K562 (cell line): Measurements from ENCODE around the gene N4BP2L1. TPM values are rescaled to one million over a fixed set of nuclear protein-coding genes. Genes with fewer than 3 reads are reported as not detected.

Experiments used
- ATAC-seq: fragments of 200-7000 bp; cut with Tn5 transposase; 3 replicates; pipeline ENCODE4 v1.9.1; 2020; ENCODE audit warnings: moderate library complexity
- BruUV-seq: library from RNA; stranded (reverse); fragments of 400-500 nt; replicated peaks from 2 replicates; lab custom pipeline; 2021; lab: Mats Ljungman, UMichigan
- CTCF ChIA-PET: fragments of 300-600 bp; formaldehyde crosslinking; extraction: SDS; loops from one replicate; lab custom pipeline; 2021; ENCODE audit warnings: low intra/inter-chr PET ratio; lab: Yijun Ruan, JAX
- POLR2A ChIA-PET: fragments of 300-600, 350-650 bp; sonication (Branson Sonifier 250); formaldehyde crosslinking; extraction: SDS; loops from one replicate; lab custom pipeline; 2021; ENCODE audit warnings: antibody characterized with exemption, inconsistent platforms; lab: Yijun Ruan, JAX
- DNase-seq, 4 experiments: peaks; one replicate each; pipeline versions ENCODE4 v3.0.0 to v3.0.0-alpha.2; 2011 to 2018; ENCODE audit warnings: low spot score in 3 of 4, mixed read lengths in 3 of 4; ENCODE audit errors: extremely low read depth in 1 of 4
- FAIRE-seq: peaks from 2 replicates; lab custom pipeline; 2011; peaks lifted over from hg19 to GRCh38; lab: Jason Lieb, UNC
- H2AFZ ChIP-seq: 2 replicates; pipeline ENCODE4 v1.6.0; 2011; ENCODE audit warnings: low read depth, low read length, control low read depth, inconsistent platforms
- H3K27ac ChIP-seq: fragments of 200-600 bp; 3 replicates; pipeline ENCODE4 v1.8.0; 2011; ENCODE audit warnings: low read depth, mild to moderate bottlenecking, control low read depth, inconsistent platforms, low read length, moderate library complexity, mixed read lengths; ENCODE audit errors: extremely low read depth
- H3K27me3 ChIP-seq, 2 experiments: fragments of 300-600 bp in 1 of 2; 2 replicates in 1 of 2; 3 replicates in 1 of 2; pipeline versions ENCODE4 v1.6.0 to v1.8.0; 2011; ENCODE audit warnings: inconsistent platforms in 2 of 2, low read length in 2 of 2, mild to moderate bottlenecking in 1 of 2, mixed read lengths in 1 of 2, moderate library complexity in 1 of 2; ENCODE audit not compliant: control insufficient read depth in 2 of 2, insufficient read depth in 2 of 2
- H3K36me3 ChIP-seq: fragments of 300-600 bp; 3 replicates; pipeline ENCODE4 v1.8.0; 2011; ENCODE audit warnings: mild to moderate bottlenecking, low read length, inconsistent platforms; ENCODE audit not compliant: control insufficient read depth, insufficient read depth
- H3K4me1 ChIP-seq, 2 experiments: fragments of 200-600 bp in 1 of 2; replicated peaks in 1 of 2; 2 replicates in 1 of 2; 3 replicates in 1 of 2; pipeline versions ENCODE4 v1.5.1 to v1.8.0; 2011; ENCODE audit warnings: inconsistent platforms in 2 of 2, low read length in 2 of 2, mild to moderate bottlenecking in 1 of 2, mixed read lengths in 1 of 2, moderate library complexity in 1 of 2; ENCODE audit not compliant: control insufficient read depth in 2 of 2, insufficient read depth in 2 of 2
- H3K4me2 ChIP-seq: 2 replicates; pipeline ENCODE4 v1.6.1; 2011; ENCODE audit warnings: low read length, control low read depth, inconsistent platforms, mixed read lengths; ENCODE audit not compliant: insufficient read depth
- H3K4me3 ChIP-seq: fragments of 200-600 bp; sonication (generic), shearing (Covaris generic); 2 replicates; pipeline ENCODE4 v1.5.1; 2016; ENCODE audit warnings: control low read depth, inconsistent platforms
- H3K79me2 ChIP-seq: fragments of 200-600 bp; 3 replicates; pipeline ENCODE4 v1.8.0; 2011; ENCODE audit warnings: low read length, inconsistent platforms; ENCODE audit not compliant: control insufficient read depth, insufficient read depth
- H3K9ac ChIP-seq, 2 experiments: 2 replicates each; pipeline versions ENCODE4 v1.6.0 to v1.6.1; 2011; ENCODE audit warnings: low read depth in 2 of 2, low read length in 2 of 2, control low read depth in 1 of 2, inconsistent platforms in 1 of 2, mild to moderate bottlenecking in 1 of 2, mixed read lengths in 1 of 2; ENCODE audit not compliant: insufficient read depth in 1 of 2
- H3K9me1 ChIP-seq: one replicate; pipeline ENCODE4 v1.6.0; 2011; ENCODE audit warnings: inconsistent platforms, mild to moderate bottlenecking, low read length, moderate library complexity; ENCODE audit not compliant: control insufficient read depth, insufficient read depth
- H3K9me3 ChIP-seq: replicated peaks from 2 replicates; pipeline ENCODE4 v1.5.1; 2011; ENCODE audit warnings: low read depth, low read length, inconsistent platforms; ENCODE audit not compliant: control insufficient read depth, insufficient read depth
- H4K20me1 ChIP-seq: replicated peaks from 2 replicates; pipeline ENCODE4 v1.6.1; 2011; ENCODE audit warnings: low read length, inconsistent platforms, mixed read lengths; ENCODE audit not compliant: control insufficient read depth, insufficient read depth
- BCL6 ChIP-seq: fragments of 250-450 bp; sonication (Bioruptor Pico); IDR thresholded peaks from 2 replicates; pipeline ENCODE4 v1.4.0; 2020
- E2F6 ChIP-seq, 2 experiments: IDR thresholded peaks; 2 replicates each; pipeline ENCODE4 v1.6.1; 2011; ENCODE audit warnings: borderline replicate concordance in 1 of 2, control low read depth in 1 of 2, low read depth in 1 of 2, low read length in 1 of 2, mild to moderate bottlenecking in 1 of 2, mixed read lengths in 1 of 2, moderate library complexity in 1 of 2; ENCODE audit not compliant: insufficient read depth in 1 of 2, insufficient read length in 1 of 2, poor library complexity in 1 of 2, severe bottlenecking in 1 of 2; ENCODE audit errors: extremely low read depth in 1 of 2
- RNF2 ChIP-seq: sonication (generic); IDR thresholded peaks from 2 replicates; pipeline ENCODE4 v1.6.1; 2016
- SREBF1 ChIP-seq: fragments of 150-350 bp; IDR thresholded peaks from 2 replicates; pipeline ENCODE4 v1.6.1; 2014; ENCODE audit warnings: antibody characterized with exemption, low read depth, low read length, borderline replicate concordance
- STAG1 ChIP-seq: sonication (generic); formaldehyde crosslinking; IDR thresholded peaks from 2 replicates; pipeline ENCODE4 v1.5.0; 2020; ENCODE audit warnings: missing genetic modification reagents, borderline replicate concordance
- ZBTB26 ChIP-seq: fragments of 450-650 bp; formaldehyde crosslinking; IDR thresholded peaks from 2 replicates; pipeline ENCODE4 v1.4.0; 2022; ENCODE audit warnings: missing genetic modification characterization
- ZNF778 ChIP-seq: fragments of 450-650 bp; formaldehyde crosslinking; IDR thresholded peaks from 2 replicates; pipeline ENCODE4 v1.4.0; 2020; ENCODE audit warnings: mild to moderate bottlenecking, moderate library complexity
- WGBS: fragments of 100-300 bp; shearing (Covaris generic); methylation state at CpG from one replicate; pipeline ENCODE4 v1.1.6; 2016; ENCODE audit warnings: low coverage, mixed read lengths; ENCODE audit not compliant: insufficient coverage; ENCODE audit errors: missing lambda C conversion rate; 5-methylcytosine and 5-hydroxymethylcytosine counted together
- in situ Hi-C: fragments of 300-500 bp; cut with MboI; formaldehyde crosslinking; loops from 4 replicates; pipeline ENCODE4 v1.15.0; 2018; ENCODE audit warnings: inconsistent platforms, mixed read lengths
- intact Hi-C: fragments of 100-400 bp; cut with micrococcal nuclease; formaldehyde crosslinking; loops from 2 replicates; pipeline ENCODE4 v1.14.2; 2022
- polyA plus RNA-seq, 8 experiments: library from polyadenylated mRNA; depleted of rRNA in 4 of 8; stranded (reverse) in 5 of 8; unstranded in 3 of 8; fragments of >200 nt; fragmentation: Nextera tagmentation in 2 of 8; fragmentation: Illumina TruSeq in 1 of 8; extraction: Ambion mirVana in 2 of 8; extraction: Trizol in 1 of 8; gene quantifications; 2 replicates each; pipeline versions ENCODE4 v1.2.1 to v1.2.3, GENCODE V29; 2011 to 2014; ENCODE audit warnings: inconsistent platforms in 1 of 8, missing spikeins in 1 of 8
- total RNA-seq, 7 experiments: library from RNA; depleted of rRNA in 6 of 7; stranded (reverse); fragments of >200 nt in 6 of 7; fragmentation: Illumina TruSeq in 2 of 7; extraction: Trizol in 2 of 7; gene quantifications; 2 replicates each; pipeline versions ENCODE4 v1.2.1 to v1.2.3, GENCODE V29; 2011 to 2021; ENCODE audit warnings: low replicate concordance in 1 of 7

Gene N4BP2L1
- total and polyA plus RNA-seq, 9 of the 15 experiments (the other 6 are each of a cell fraction or from before 2014, with no cell fraction given): 0.06 to 0.33 (median 0.15) TPM; not detected in 1

GRCh38 chr13:32446220-32446619 lies 18.3 kb upstream of the N4BP2L1 start:
- in situ Hi-C loops: no loop called here
- TF ChIP-seq SREBF1 (no peak), E2F6 (IDR thresholded peaks at IDR 0.05; ENCODE audit: borderline replicate concordance in 1 of 2, extremely low read depth in 1 of 2, insufficient read depth in 1 of 2, insufficient read length in 1 of 2, low read depth in 1 of 2, low read length in 1 of 2, poor library complexity in 1 of 2, severe bottlenecking in 1 of 2) (no peak), ZBTB26 (CRISPR knock-in tag) (no peak), STAG1 (CRISPR knock-in tag) (no peak), BCL6 (CRISPR knock-in tag) (no peak), RNF2 (no peak), ZNF778 (no peak)
- no peak for ATAC-seq
- Histone ChIP-seq H3K36me3 (no peaks in the 10 kb centered on the region), H3K9me3 (no peaks in the 10 kb centered on the region), H2AFZ (no peak overlapping the region), H3K4me3 (no peak overlapping the region), H3K9ac (no peak overlapping the region), H3K4me1 (no peaks in the 10 kb centered on the region), H3K9me1 (no peaks in the 10 kb centered on the region), H3K27me3 (no peaks in the 10 kb centered on the region), H3K4me2 (no peak overlapping the region), H3K79me2 (no peaks in the 10 kb centered on the region), H4K20me1 (no peaks in the 10 kb centered on the region), H3K27ac (no peak overlapping the region)
- WGBS: 58% methylated on average over 3 of the region's 3 CpGs
- intact Hi-C loops: no loop called here
- FAIRE-seq: no peak
- no peak for DNase-seq
- ChIA-PET CTCF (no interaction called here), POLR2A (no interaction called here)
- no TSS peak for BruUV-seq
